ENCODE data around the gene TNRC6A. TPM values are rescaled to one million over a fixed set of nuclear protein-coding genes. Genes with fewer than 3 reads are reported as not detected.

The TNRC6A gene
- total and polyA plus RNA-seq, 10 of the 15 experiments (the other 5 are each of a cell fraction or from before 2014, with no cell fraction given) = 4.6 to 41.3 (median 29.7) TPM

- no peak for FAIRE-seq
- Histone ChIP-seq H3K4me2 (ENCODE audit: control insufficient read depth, insufficient read depth) (no peak overlapping the region), H3K9me3 (replicated peaks; ENCODE audit: control insufficient read depth, insufficient read depth, low read length) (no peaks in the 10 kb centered on the region), H3K27me3 (replicated peaks in 1 of 2; ENCODE audit: control insufficient read depth in 2 of 2, insufficient read depth in 2 of 2, low read length in 1 of 2) (no peaks in the 10 kb centered on the region), H2AFZ (ENCODE audit: control insufficient read depth, low read depth, low read length) (no peak overlapping the region), H3K27ac (ENCODE audit: control insufficient read depth, insufficient read depth) (no peak overlapping the region), H4K20me1 (ENCODE audit: control insufficient read depth, insufficient read depth) (no peaks in the 10 kb centered on the region), H3K4me3 (no peak overlapping the region), H3K4me1 (ENCODE audit: control insufficient read depth, insufficient read depth, low read length) (no peaks in the 10 kb centered on the region), H3K9ac (ENCODE audit: control insufficient read depth, insufficient read depth, low read length) (no peak overlapping the region), H3K79me2 (ENCODE audit: control insufficient read depth, insufficient read depth, low read length) (no peaks in the 10 kb centered on the region), H3K36me3 (ENCODE audit: control insufficient read depth in 2 of 2, insufficient read depth in 2 of 2, low read length in 1 of 2) (peaks cover 20 to 40% of the 10 kb centered on the region in 2 experiments)
- in situ Hi-C loops (cut with MboI) = no loop called here
- DNase-seq (ENCODE audit: low read depth, low spot score) = no peak
- TF ChIP-seq, protein P1, sequence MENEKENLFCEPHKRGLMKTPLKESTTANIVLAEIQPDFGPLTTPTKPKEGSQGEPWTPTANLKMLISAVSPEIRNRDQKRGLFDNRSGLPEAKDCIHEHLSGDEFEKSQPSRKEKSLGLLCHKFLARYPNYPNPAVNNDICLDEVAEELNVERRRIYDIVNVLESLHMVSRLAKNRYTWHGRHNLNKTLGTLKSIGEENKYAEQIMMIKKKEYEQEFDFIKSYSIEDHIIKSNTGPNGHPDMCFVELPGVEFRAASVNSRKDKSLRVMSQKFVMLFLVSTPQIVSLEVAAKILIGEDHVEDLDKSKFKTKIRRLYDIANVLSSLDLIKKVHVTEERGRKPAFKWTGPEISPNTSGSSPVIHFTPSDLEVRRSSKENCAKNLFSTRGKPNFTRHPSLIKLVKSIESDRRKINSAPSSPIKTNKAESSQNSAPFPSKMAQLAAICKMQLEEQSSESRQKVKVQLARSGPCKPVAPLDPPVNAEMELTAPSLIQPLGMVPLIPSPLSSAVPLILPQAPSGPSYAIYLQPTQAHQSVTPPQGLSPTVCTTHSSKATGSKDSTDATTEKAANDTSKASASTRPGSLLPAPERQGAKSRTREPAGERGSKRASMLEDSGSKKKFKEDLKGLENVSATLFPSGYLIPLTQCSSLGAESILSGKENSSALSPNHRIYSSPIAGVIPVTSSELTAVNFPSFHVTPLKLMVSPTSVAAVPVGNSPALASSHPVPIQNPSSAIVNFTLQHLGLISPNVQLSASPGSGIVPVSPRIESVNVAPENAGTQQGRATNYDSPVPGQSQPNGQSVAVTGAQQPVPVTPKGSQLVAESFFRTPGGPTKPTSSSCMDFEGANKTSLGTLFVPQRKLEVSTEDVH (IDR thresholded peaks at IDR 0.05; ENCODE audit: low read depth, partially characterized antibody) = no peak
- no peak for ATAC-seq
- intact Hi-C loops (cut with micrococcal nuclease; ENCODE audit: unreplicated experiment) = no loop called here
- ChIA-PET POLR2A (no interaction called here), RAD21 (ENCODE audit: unreplicated experiment) (no interaction called here), SMC1A (ENCODE audit: uncharacterized antibody, unreplicated experiment) (interaction anchor here (0.6 kb wide), 1 partner anchor 298 kb away, joined by 3 read pairs; no protein-coding TSS in a partner anchor), CTCF (interaction anchor here (1.2 kb wide), 1 partner anchor 44 kb away, joined by 3 read pairs; no protein-coding TSS in a partner anchor)
- 87% methylated on average over 9 of the region's 9 CpGs for WGBS (ENCODE audit: insufficient coverage, insufficient replicate concordance, low lambda C conversion rate, missing lambda C conversion rate)
- BruUV-seq (replicated peaks) = no TSS peak
These were observed 91.7 kb downstream of the TNRC6A start for GRCh38 chr16:24821129-24821528.

- intact Hi-C loops (cut with micrococcal nuclease; ENCODE audit: unreplicated experiment) = no loop called here
- Histone ChIP-seq H3K4me1 (ENCODE audit: control insufficient read depth, insufficient read depth, low read length) (no peaks in the 10 kb centered on the region), H4K20me1 (ENCODE audit: control insufficient read depth, insufficient read depth) (no peaks in the 10 kb centered on the region), H3K27ac (ENCODE audit: control insufficient read depth, insufficient read depth) (no peak overlapping the region), H3K9ac (ENCODE audit: control insufficient read depth, insufficient read depth, low read length) (no peak overlapping the region), H3K4me3 (no peak overlapping the region), H3K27me3 (replicated peaks in 1 of 2; ENCODE audit: control insufficient read depth in 2 of 2, insufficient read depth in 2 of 2, low read length in 1 of 2) (no peaks in the 10 kb centered on the region), H3K79me2 (ENCODE audit: control insufficient read depth, insufficient read depth, low read length) (no peaks in the 10 kb centered on the region), H3K36me3 (ENCODE audit: control insufficient read depth in 2 of 2, insufficient read depth in 2 of 2, low read length in 1 of 2) (peaks cover 14 to 38% of the 10 kb centered on the region in 2 experiments; a peak in 3 of 4 replicates), H2AFZ (ENCODE audit: control insufficient read depth, low read depth, low read length) (no peak overlapping the region), H3K9me3 (replicated peaks; ENCODE audit: control insufficient read depth, insufficient read depth, low read length) (no peaks in the 10 kb centered on the region), H3K4me2 (ENCODE audit: control insufficient read depth, insufficient read depth) (no peak overlapping the region)
- no TSS peak for BruUV-seq (replicated peaks)
- in situ Hi-C loops (cut with MboI) = no loop called here
- RAD21 ChIA-PET (ENCODE audit: unreplicated experiment) = no interaction called here
- CTCF ChIA-PET = no interaction called here
- WGBS (ENCODE audit: insufficient coverage, insufficient replicate concordance, low lambda C conversion rate, missing lambda C conversion rate) = over 99% methylated on average over 10 of the region's 10 CpGs
- no peak for FAIRE-seq
- SMC1A ChIA-PET (ENCODE audit: uncharacterized antibody, unreplicated experiment) = no interaction called here
- POLR2A ChIA-PET = no interaction called here
- ATAC-seq = no peak
- no peak for DNase-seq (ENCODE audit: low read depth, low spot score)
- TF ChIP-seq GABPA (IDR thresholded peaks at IDR 0.05; ENCODE audit: low read depth) (no peak), ATF3 (IDR thresholded peaks at IDR 0.05; ENCODE audit: borderline replicate concordance, extremely low read depth, low read depth, low read length) (no peak), ZNF687 (IDR thresholded peaks at IDR 0.05) (no peak), ZBTB33 (IDR thresholded peaks at IDR 0.05) (no peak), MXI1 (IDR thresholded peaks at IDR 0.05; ENCODE audit: low read depth, low read length) (no peak), NFYB (IDR thresholded peaks at IDR 0.05; ENCODE audit: insufficient read depth, low read depth, low read length) (no peak)
These were observed 93.1 kb downstream of the TNRC6A start for GRCh38 chr16:24822542-24822941.
